GM12891 (cell line): Measurements from ENCODE around the gene SUB1.

ENCODE experiments used
- PAX5 ChIP-seq: IDR thresholded peaks from 2 replicates; pipeline ENCODE4 v1.6.1; 2011; ENCODE audit warnings: low read length, moderate library complexity, mild to moderate bottlenecking; ENCODE audit not compliant: insufficient read depth, severe bottlenecking
- POLR2A ChIP-seq: IDR thresholded peaks from 2 replicates; pipeline ENCODE4 v1.6.1; 2011; ENCODE audit warnings: low read depth, low read length, control low read depth
- POLR2AphosphoS5 ChIP-seq: IDR thresholded peaks from 2 replicates; pipeline ENCODE4 v1.6.1; 2011; ENCODE audit warnings: low read depth, low read length, control low read depth
- POU2F2 ChIP-seq: IDR thresholded peaks from 2 replicates; pipeline ENCODE4 v1.6.1; 2011; ENCODE audit warnings: low read depth, mild to moderate bottlenecking, control low read depth, low read length, moderate library complexity
- SPI1 ChIP-seq: IDR thresholded peaks from 2 replicates; pipeline ENCODE4 v1.6.1; 2011; ENCODE audit warnings: low read depth, low read length, control low read depth
- TAF1 ChIP-seq: IDR thresholded peaks from 2 replicates; pipeline ENCODE4 v1.6.1; 2011; ENCODE audit warnings: low read depth, low read length, control low read depth

DNA sequence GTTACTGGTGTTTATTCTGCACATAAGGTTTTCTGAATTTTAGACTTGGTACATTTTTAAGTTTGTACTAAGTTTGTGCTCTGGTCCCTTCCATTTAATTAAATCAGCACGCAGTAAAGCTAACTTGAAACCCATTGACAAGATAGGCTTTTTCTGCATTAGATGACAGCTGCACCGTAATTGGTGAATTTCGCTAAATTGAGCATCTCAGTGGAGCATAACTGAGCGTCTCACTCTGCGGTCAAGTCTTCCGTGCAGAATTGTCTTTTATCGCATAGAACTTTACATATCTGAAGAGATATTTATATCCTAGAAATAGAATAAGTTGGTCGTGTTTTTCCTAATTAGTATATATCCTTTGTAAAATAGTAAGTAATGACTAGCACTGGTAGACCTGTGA, 4.1 kb downstream of the SUB1 start:
- no peak for TF ChIP-seq TAF1
- no peak for TF ChIP-seq POLR2A
- no peak for TF ChIP-seq POLR2AphosphoS5
- TF ChIP-seq POU2F2: no peak
- no peak for TF ChIP-seq PAX5
- no peak for TF ChIP-seq SPI1
